ENCODE data around the gene CYP2W1. TPM values are rescaled to one million over a fixed set of nuclear protein-coding genes. Genes with fewer than 3 reads are reported as not detected.

CYP2W1 gene
- total RNA-seq, 1 experiment from 2014 or later: not detected

GRCh38 chr7:1021931-1022330 is 39.0 kb downstream of the CYP2W1 start:
- Mint-ChIP-seq H3K4me1 (ENCODE audit: insufficient read depth, unreplicated experiment) (peaks cover 6% of the 10 kb centered on the region), H3K4me3 (ENCODE audit: unreplicated experiment) (no peak overlapping the region), H3K9me3 (ENCODE audit: unreplicated experiment) (no peaks in the 10 kb centered on the region), H3K36me3 (ENCODE audit: insufficient read depth, unreplicated experiment) (peaks cover 37% of the 10 kb centered on the region), H3K27me3 (ENCODE audit: insufficient read depth, unreplicated experiment) (no peaks in the 10 kb centered on the region), H3K27ac (ENCODE audit: low read depth, unreplicated experiment) (no peak overlapping the region)
- DNase-seq (ENCODE audit: unreplicated experiment): no peak
- intact Hi-C loops (cut with micrococcal nuclease): no loop called here
- TF ChIP-seq, protein P1, sequence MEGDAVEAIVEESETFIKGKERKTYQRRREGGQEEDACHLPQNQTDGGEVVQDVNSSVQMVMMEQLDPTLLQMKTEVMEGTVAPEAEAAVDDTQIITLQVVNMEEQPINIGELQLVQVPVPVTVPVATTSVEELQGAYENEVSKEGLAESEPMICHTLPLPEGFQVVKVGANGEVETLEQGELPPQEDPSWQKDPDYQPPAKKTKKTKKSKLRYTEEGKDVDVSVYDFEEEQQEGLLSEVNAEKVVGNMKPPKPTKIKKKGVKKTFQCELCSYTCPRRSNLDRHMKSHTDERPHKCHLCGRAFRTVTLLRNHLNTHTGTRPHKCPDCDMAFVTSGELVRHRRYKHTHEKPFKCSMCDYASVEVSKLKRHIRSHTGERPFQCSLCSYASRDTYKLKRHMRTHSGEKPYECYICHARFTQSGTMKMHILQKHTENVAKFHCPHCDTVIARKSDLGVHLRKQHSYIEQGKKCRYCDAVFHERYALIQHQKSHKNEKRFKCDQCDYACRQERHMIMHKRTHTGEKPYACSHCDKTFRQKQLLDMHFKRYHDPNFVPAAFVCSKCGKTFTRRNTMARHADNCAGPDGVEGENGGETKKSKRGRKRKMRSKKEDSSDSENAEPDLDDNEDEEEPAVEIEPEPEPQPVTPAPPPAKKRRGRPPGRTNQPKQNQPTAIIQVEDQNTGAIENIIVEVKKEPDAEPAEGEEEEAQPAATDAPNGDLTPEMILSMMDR (IDR thresholded peaks at IDR 0.05; ENCODE audit: unreplicated experiment): no peak
- no TSS peak for BruUV-seq (replicated peaks)
- ChIA-PET CTCF (interaction anchor here (0.6 to 1.6 kb wide), 5 partner anchors 22 to 64 kb away, joined by 3 to 8 read pairs (median 5); partner anchors contain the start of gene GPR146), POLR2A (no interaction called here)

GRCh38 chr7:1022356-1022755 is 39.4 kb downstream of the CYP2W1 start:
- Mint-ChIP-seq H3K4me3 (ENCODE audit: unreplicated experiment) (no peak overlapping the region), H3K27ac (ENCODE audit: low read depth, unreplicated experiment) (no peak overlapping the region), H3K9me3 (ENCODE audit: unreplicated experiment) (no peaks in the 10 kb centered on the region), H3K27me3 (ENCODE audit: insufficient read depth, unreplicated experiment) (no peaks in the 10 kb centered on the region), H3K36me3 (ENCODE audit: insufficient read depth, unreplicated experiment) (peaks cover 37% of the 10 kb centered on the region), H3K4me1 (ENCODE audit: insufficient read depth, unreplicated experiment) (peaks cover 10% of the 10 kb centered on the region)
- intact Hi-C loops (cut with micrococcal nuclease): no loop called here
- no TSS peak for BruUV-seq (replicated peaks)
- POLR2A ChIA-PET: no interaction called here
- TF ChIP-seq, protein P1 (IDR thresholded peaks at IDR 0.05; ENCODE audit: unreplicated experiment): no peak
- CTCF ChIA-PET: interaction anchor here (0.8 to 1.6 kb wide), 4 partner anchors 22 to 135 kb away, joined by 3 to 8 read pairs (median 4); partner anchors contain the start of gene GPR146
- no peak for DNase-seq (ENCODE audit: unreplicated experiment)

GRCh38 chr7:1022801-1023465 is 40.0 kb downstream of the CYP2W1 start:
- no TSS peak for BruUV-seq (replicated peaks)
- no peaks in the 10 kb centered on the region for H3K27me3 Mint-ChIP-seq (ENCODE audit: insufficient read depth, unreplicated experiment)
- H3K27ac Mint-ChIP-seq (ENCODE audit: low read depth, unreplicated experiment): no peak overlapping the region
- POLR2A ChIA-PET: no interaction called here
- H3K4me3 Mint-ChIP-seq (ENCODE audit: unreplicated experiment): no peak overlapping the region
- TF ChIP-seq, protein P1 (IDR thresholded peaks at IDR 0.05; ENCODE audit: unreplicated experiment): no peak
- peaks cover 13% of the 10 kb centered on the region for H3K4me1 Mint-ChIP-seq (ENCODE audit: insufficient read depth, unreplicated experiment)
- H3K36me3 Mint-ChIP-seq (ENCODE audit: insufficient read depth, unreplicated experiment): peaks cover 35% of the 10 kb centered on the region
- no peaks in the 10 kb centered on the region for H3K9me3 Mint-ChIP-seq (ENCODE audit: unreplicated experiment)
- no peak for DNase-seq (ENCODE audit: unreplicated experiment)
- intact Hi-C loops (cut with micrococcal nuclease): no loop called here
- CTCF ChIA-PET: interaction anchor here (0.8 to 1.6 kb wide), 3 partner anchors 21 to 136 kb away, joined by 3 to 8 read pairs (median 5); partner anchors contain the start of gene GPR146

DNA sequence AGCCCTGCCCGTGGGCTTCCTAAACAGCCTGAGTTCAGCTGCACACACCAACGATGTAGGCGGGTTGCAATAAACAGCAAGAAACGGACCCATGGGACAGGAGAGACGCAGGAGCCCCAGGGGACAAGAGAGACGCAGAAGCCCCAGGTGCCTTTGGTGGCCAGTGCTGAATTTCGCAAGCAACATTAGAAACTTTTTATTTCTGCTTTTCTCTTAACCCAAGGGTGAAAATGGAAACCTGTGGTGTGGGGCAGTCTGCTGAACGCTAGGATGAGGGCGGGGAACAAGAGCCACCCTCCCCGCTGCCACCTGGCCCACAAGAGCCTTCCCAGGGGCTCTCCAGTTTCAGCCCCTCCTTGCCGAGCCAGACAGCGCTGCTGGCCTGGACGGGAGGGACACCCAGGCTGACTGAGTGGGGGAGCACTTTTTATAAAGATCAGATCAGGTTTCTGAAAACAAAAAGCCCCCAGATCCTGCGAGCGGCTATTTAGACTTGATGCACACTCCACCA is 41.4 kb downstream of the CYP2W1 start:
- Mint-ChIP-seq H3K4me1 (ENCODE audit: insufficient read depth, unreplicated experiment) (peaks cover 13% of the 10 kb centered on the region), H3K27ac (ENCODE audit: low read depth, unreplicated experiment) (no peak overlapping the region), H3K27me3 (ENCODE audit: insufficient read depth, unreplicated experiment) (no peaks in the 10 kb centered on the region), H3K9me3 (ENCODE audit: unreplicated experiment) (no peaks in the 10 kb centered on the region), H3K4me3 (ENCODE audit: unreplicated experiment) (no peak overlapping the region), H3K36me3 (ENCODE audit: insufficient read depth, unreplicated experiment) (peaks cover 30% of the 10 kb centered on the region)
- no peak for DNase-seq (ENCODE audit: unreplicated experiment)
- ChIA-PET POLR2A (no interaction called here), CTCF (interaction anchor here (1.7 kb wide), 1 partner anchor 31 kb away, joined by 6 read pairs; no protein-coding TSS in a partner anchor)
- intact Hi-C loops (cut with micrococcal nuclease): no loop called here
- BruUV-seq (replicated peaks): no TSS peak
- TF ChIP-seq, protein P1 (IDR thresholded peaks at IDR 0.05; ENCODE audit: unreplicated experiment): no peak
